ENCODE measurements around the gene SSNA1.

GRCh38 chr9:137168904-137169856, 19.3 kb upstream of the SSNA1 start:
- TF ChIP-seq CTCF (IDR thresholded peaks at IDR 0.05) (no peak), POLR2A (IDR thresholded peaks at IDR 0.05) (no peak), EP300 (IDR thresholded peaks at IDR 0.05) (no peak)

All from ovary (tissue), 3 donors.